ENCODE measurements around the gene KRTAP19-1. TPM values are rescaled to one million over a fixed set of nuclear protein-coding genes. Genes with fewer than 3 reads are reported as not detected.

KRTAP19-1 gene
- total RNA-seq, 1 experiment from 2014 or later, result not detected

- intact Hi-C loops (cut with micrococcal nuclease), result no loop called here
- Mint-ChIP-seq H3K27me3 (ENCODE audit: insufficient read depth, unreplicated experiment) (peaks cover 42% of the 10 kb centered on the region), H3K27ac (ENCODE audit: low read depth, unreplicated experiment) (no peak overlapping the region), H3K4me1 (ENCODE audit: insufficient read depth, unreplicated experiment) (no peaks in the 10 kb centered on the region), H3K9me3 (ENCODE audit: unreplicated experiment) (no peaks in the 10 kb centered on the region), H3K4me3 (ENCODE audit: unreplicated experiment) (no peak overlapping the region), H3K36me3 (ENCODE audit: insufficient read depth, unreplicated experiment) (no peaks in the 10 kb centered on the region)
- no peak for DNase-seq (ENCODE audit: unreplicated experiment)
- ChIA-PET CTCF (interaction anchor here (0.7 kb wide), 1 partner anchor 263 kb away, joined by 4 read pairs; no protein-coding TSS in a partner anchor), POLR2A (no interaction called here)
- no TSS peak for BruUV-seq (replicated peaks)
- TF ChIP-seq CTCF (IDR thresholded peaks at IDR 0.05; ENCODE audit: unreplicated experiment), result no peak
Measured at GRCh38 chr21:30444204-30444603, 36.0 kb downstream of the KRTAP19-1 start.

GRCh38 chr21:30443226-30443625, 36.9 kb downstream of the KRTAP19-1 start:
- intact Hi-C loops (cut with micrococcal nuclease), result no loop called here
- DNase-seq (ENCODE audit: unreplicated experiment), result no peak
- Mint-ChIP-seq H3K27ac (ENCODE audit: low read depth, unreplicated experiment) (no peak overlapping the region), H3K4me1 (ENCODE audit: insufficient read depth, unreplicated experiment) (no peaks in the 10 kb centered on the region), H3K9me3 (ENCODE audit: unreplicated experiment) (no peaks in the 10 kb centered on the region), H3K27me3 (ENCODE audit: insufficient read depth, unreplicated experiment) (peaks cover 52% of the 10 kb centered on the region), H3K36me3 (ENCODE audit: insufficient read depth, unreplicated experiment) (no peaks in the 10 kb centered on the region), H3K4me3 (ENCODE audit: unreplicated experiment) (no peak overlapping the region)
- BruUV-seq (replicated peaks), result no TSS peak
- no peak for TF ChIP-seq CTCF (IDR thresholded peaks at IDR 0.05; ENCODE audit: unreplicated experiment)
- ChIA-PET CTCF (interaction anchor here (0.8 kb wide), 1 partner anchor 104 kb away, joined by 3 read pairs; no protein-coding TSS in a partner anchor), POLR2A (no interaction called here)

GRCh38 chr21:30439975-30440374, 40.2 kb downstream of the KRTAP19-1 start, which contains the start of gene KRTAP15-1:
Gene KRTAP15-1, plus strand, starts transcription at chr21:30440275. Its CDS starts 53 bp downstream, at chr21:30440328.
- POLR2A ChIA-PET, result no interaction called here
- Mint-ChIP-seq H3K27ac (ENCODE audit: low read depth, unreplicated experiment) (no peak within 1 kb of the TSS), H3K9me3 (ENCODE audit: unreplicated experiment) (no peaks in the 10 kb centered on the region), H3K27me3 (ENCODE audit: insufficient read depth, unreplicated experiment) (peaks cover 62% of the 10 kb centered on the region), H3K4me1 (ENCODE audit: insufficient read depth, unreplicated experiment) (no peaks in the 10 kb centered on the region), H3K36me3 (ENCODE audit: insufficient read depth, unreplicated experiment) (no peaks in the 10 kb centered on the region), H3K4me3 (ENCODE audit: unreplicated experiment) (no peak within 1 kb of the TSS)
- no peak for TF ChIP-seq CTCF (IDR thresholded peaks at IDR 0.05; ENCODE audit: unreplicated experiment)
- BruUV-seq (replicated peaks), result no TSS peak
- intact Hi-C loops (cut with micrococcal nuclease), result loop anchor here (10.0 kb wide), 1 partner anchor 95 kb away; the partner anchor contains the start of gene KRTAP23-1
- DNase-seq (ENCODE audit: unreplicated experiment), result no peak
- CTCF ChIA-PET, result no interaction called here

- ChIA-PET CTCF (interaction anchor here (0.6 to 1.4 kb wide), 3 partner anchors 11 to 249 kb away, joined by 3 to 4 read pairs (median 3); no protein-coding TSS in a partner anchor), POLR2A (no interaction called here)
- Mint-ChIP-seq H3K27me3 (ENCODE audit: insufficient read depth, unreplicated experiment) (peaks cover 80% of the 10 kb centered on the region), H3K9me3 (ENCODE audit: unreplicated experiment) (no peaks in the 10 kb centered on the region), H3K4me1 (ENCODE audit: insufficient read depth, unreplicated experiment) (no peaks in the 10 kb centered on the region), H3K27ac (ENCODE audit: low read depth, unreplicated experiment) (no peak overlapping the region), H3K36me3 (ENCODE audit: insufficient read depth, unreplicated experiment) (no peaks in the 10 kb centered on the region), H3K4me3 (ENCODE audit: unreplicated experiment) (no peak overlapping the region)
- BruUV-seq (replicated peaks), result no TSS peak
- no peak for TF ChIP-seq CTCF (IDR thresholded peaks at IDR 0.05; ENCODE audit: unreplicated experiment)
- intact Hi-C loops (cut with micrococcal nuclease), result loop anchor here (10.0 kb wide), 1 partner anchor 92 kb away; the partner anchor contains the start of gene KRTAP23-1
- DNase-seq (ENCODE audit: unreplicated experiment), result no peak
Measured at GRCh38 chr21:30437010-30437565, 43.1 kb downstream of the KRTAP19-1 start.

All from MCF 10A (cell line).